GM18499 (cell line): Measurements from ENCODE around the gene GNGT1.

Experiments used
- ATAC-seq: cut with Tn5 transposase; IDR thresholded peaks from one replicate; pipeline ENCODE4 v1.9.1; 2021; ENCODE audit warnings: moderate number of reproducible peaks; ENCODE audit not compliant: insufficient read depth, unreplicated experiment

The GNGT1 gene

GRCh38 chr7:93906267-93906666, at the start of gene GNGT1:
Gene GNGT1 (plus strand): TSS chr7:93906567. CDS start chr7:93906747, 180 bp downstream.
- no peak for ATAC-seq

GRCh38 chr7:93858857-93859256, 47.5 kb upstream of the GNGT1 start:
- no peak for ATAC-seq

- no peak for ATAC-seq
Observed at GRCh38 chr7:93860261-93860660, 46.1 kb upstream of the GNGT1 start.

GRCh38 chr7:93861325-93861949, 44.9 kb upstream of the GNGT1 start:
- ATAC-seq, result no peak

- ATAC-seq, result no peak
Observed at GRCh38 chr7:93862651-93863050, 43.7 kb upstream of the GNGT1 start.

- no peak for ATAC-seq
Observed at GRCh38 chr7:93866886-93867285, 39.5 kb upstream of the GNGT1 start.

GRCh38 chr7:93873998-93874574, 32.3 kb upstream of the GNGT1 start:
- no peak for ATAC-seq

GRCh38 chr7:93877742-93878141, 28.6 kb upstream of the GNGT1 start:
- no peak for ATAC-seq

GRCh38 chr7:93879356-93879755, 27.0 kb upstream of the GNGT1 start:
- no peak for ATAC-seq

GRCh38 chr7:93882468-93882867, 23.9 kb upstream of the GNGT1 start:
- ATAC-seq, result no peak

GRCh38 chr7:93883078-93883916, 23.1 kb upstream of the GNGT1 start:
- no peak for ATAC-seq

- ATAC-seq, result no peak
Observed at GRCh38 chr7:93883917-93884345, 22.4 kb upstream of the GNGT1 start.

GRCh38 chr7:93884541-93884940, 21.8 kb upstream of the GNGT1 start:
- ATAC-seq, result no peak

GRCh38 chr7:93889261-93889660, 17.1 kb upstream of the GNGT1 start:
- ATAC-seq, result no peak

GRCh38 chr7:93890041-93890463, 16.3 kb upstream of the GNGT1 start:
- no peak for ATAC-seq

GRCh38 chr7:93890464-93891068, 15.8 kb upstream of the GNGT1 start, which contains the start of gene TFPI2:
Gene TFPI2 (minus strand): TSS chr7:93890753. CDS start chr7:93890678, 75 bp downstream.
- no peak for ATAC-seq

- ATAC-seq, result no peak
Observed at GRCh38 chr7:93894426-93894825, 11.9 kb upstream of the GNGT1 start.

GRCh38 chr7:93894966-93895640, 11.3 kb upstream of the GNGT1 start:
- ATAC-seq, result no peak

- ATAC-seq, result no peak
Observed at GRCh38 chr7:93895859-93896600, 10.3 kb upstream of the GNGT1 start.

GRCh38 chr7:93897680-93898079, 8.7 kb upstream of the GNGT1 start:
- no peak for ATAC-seq
